SH-SY5Y (cell line): ENCODE data around the gene RSPH1.

Experiments used
- GATA2 ChIP-seq: IDR thresholded peaks from 2 replicates; pipeline ENCODE4 v1.6.1; 2011; ENCODE audit warnings: mild to moderate bottlenecking, low read depth, low read length
- GATA3 ChIP-seq: IDR thresholded peaks from 2 replicates; pipeline ENCODE4 v1.6.1; 2011; ENCODE audit warnings: low read depth, mild to moderate bottlenecking, low read length, moderate library complexity

DNA sequence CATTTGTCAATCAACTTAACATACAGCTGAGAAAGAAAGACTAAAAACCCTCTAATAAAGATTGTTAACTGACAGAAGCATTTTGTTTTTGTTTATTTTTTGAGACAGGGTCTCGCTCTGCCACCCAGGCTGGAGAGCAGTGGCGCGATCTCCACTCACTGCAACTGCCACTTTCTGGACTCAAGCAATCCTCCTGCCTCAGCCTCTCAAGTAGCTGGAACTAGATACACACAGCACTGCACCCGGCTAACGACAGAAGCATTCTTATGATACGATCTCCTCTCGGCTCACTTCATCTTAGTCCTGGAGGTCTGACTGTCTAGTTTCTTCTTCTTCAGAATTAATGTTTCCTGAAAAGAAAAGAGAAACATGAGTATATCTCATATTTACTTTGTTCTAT is 23.5 kb downstream of the RSPH1 start:
- TF ChIP-seq GATA2, result no peak
- no peak for TF ChIP-seq GATA3
